ENCODE measurements around the gene NUPR2.
"Not testable (repeated sequence)": the region's sequence is repeated elsewhere in the genome, so short reads cannot be mapped to it uniquely, and the experiment has no call there.

NUPR2 gene

GRCh38 chr7:56115852-56116538 is at the start of gene NUPR2:
Gene NUPR2, minus strand, starts transcription at chr7:56116417. Its CDS starts 103 bp downstream, at chr7:56116314.
- no peak for DNase-seq

- no peak for DNase-seq
Observed at GRCh38 chr7:56157238-56157790, 41.1 kb upstream of the NUPR2 start.

GRCh38 chr7:56131062-56131461 is 14.8 kb upstream of the NUPR2 start:
- DNase-seq = not testable (repeated sequence)

GRCh38 chr7:56127241-56127975 is 11.2 kb upstream of the NUPR2 start:
- DNase-seq = peak; percentile 81

- DNase-seq = peak; percentile 61
Observed at GRCh38 chr7:56125831-56126230, 9.6 kb upstream of the NUPR2 start.

GRCh38 chr7:56124981-56125380 is 8.8 kb upstream of the NUPR2 start:
- DNase-seq = no peak

GRCh38 chr7:56121440-56121839 is 5.2 kb upstream of the NUPR2 start:
- no peak for DNase-seq

- DNase-seq = not testable (repeated sequence)
Observed at GRCh38 chr7:56112244-56112643, 4.0 kb downstream of the NUPR2 start.

- peak; percentile 85 for DNase-seq
Observed at GRCh38 chr7:56110611-56111010, 5.6 kb downstream of the NUPR2 start.

- no peak for DNase-seq
Observed at GRCh38 chr7:56107954-56108258, 8.3 kb downstream of the NUPR2 start.

GRCh38 chr7:56106108-56107073 is 9.8 kb downstream of the NUPR2 start, which contains the start of gene CHCHD2:
Gene CHCHD2, minus strand, starts transcription at chr7:56106476. Its CDS starts 63 bp downstream, at chr7:56106413.
- DNase-seq = peak; percentile 100

- peak; percentile 79 for DNase-seq
Observed at GRCh38 chr7:56105508-56105907, 10.7 kb downstream of the NUPR2 start.

GRCh38 chr7:56104138-56104537 is 12.1 kb downstream of the NUPR2 start:
- not testable (repeated sequence) for DNase-seq

- peak; percentile 49 for DNase-seq
Observed at GRCh38 chr7:56099653-56100052, 16.6 kb downstream of the NUPR2 start.

- DNase-seq = peak; percentile 59
Observed at GRCh38 chr7:56098187-56099008, 17.8 kb downstream of the NUPR2 start.

GRCh38 chr7:56097700-56098099 is 18.5 kb downstream of the NUPR2 start:
- DNase-seq = peak; percentile 95

GRCh38 chr7:56092789-56093531 is 23.3 kb downstream of the NUPR2 start, which contains the start of gene PHKG1:
Gene PHKG1, minus strand, starts transcription at chr7:56092952. Its CDS starts 4,011 bp downstream, at chr7:56088941.
- DNase-seq = peak; percentile 74

- DNase-seq = not testable (repeated sequence)
Observed at GRCh38 chr7:56092388-56092787, 23.8 kb downstream of the NUPR2 start.

- DNase-seq = no peak
Observed at GRCh38 chr7:56091591-56091990, 24.6 kb downstream of the NUPR2 start.

- no peak for DNase-seq
Observed at GRCh38 chr7:56087445-56087844, 28.8 kb downstream of the NUPR2 start.

GRCh38 chr7:56086761-56087160 is 29.5 kb downstream of the NUPR2 start:
- DNase-seq = no peak
